Brain microvascular endothelial cell (primary cell): ENCODE measurements around the gene LRIT1.

Experiments used
- DNase-seq: peaks from one replicate; pipeline ENCODE4 v3.0.0-alpha.2; 2020
- H3K27ac ChIP-seq: fragments of 250-450 bp; sonication (Bioruptor Pico); 2 replicates; pipeline ENCODE4 v1.5.1; 2020; ENCODE audit warnings: mild to moderate bottlenecking, moderate library complexity
- H3K27me3 ChIP-seq: fragments of 250-450 bp; sonication (Bioruptor Pico); replicated peaks from 2 replicates; pipeline ENCODE4 v1.5.1; 2020; ENCODE audit warnings: mild to moderate bottlenecking
- H3K36me3 ChIP-seq: fragments of 250-450 bp; sonication (Bioruptor Pico); replicated peaks from 2 replicates; pipeline ENCODE4 v1.5.1; 2020; ENCODE audit warnings: mild to moderate bottlenecking
- H3K4me3 ChIP-seq: 2 replicates; pipeline ENCODE4 v1.5.1; 2011; ENCODE audit warnings: low read depth, mild to moderate bottlenecking, control low read depth, low read length, moderate library complexity
- in situ Hi-C: cut with HindIII; loops from 2 replicates; pipeline ENCODE4 v1.10.0; 2017; ENCODE audit warnings: low sequenced_read_pairs, low pct_ligation_motif_present
- TF ChIP-seq, protein P1 (sequence below): IDR thresholded peaks from 2 replicates; pipeline ENCODE4 v1.5.1; 2011; ENCODE audit warnings: low read depth, mild to moderate bottlenecking, moderate library complexity, low read length, control low read depth, inconsistent platforms; ENCODE audit errors: missing control alignments

Gene LRIT1

DNA sequence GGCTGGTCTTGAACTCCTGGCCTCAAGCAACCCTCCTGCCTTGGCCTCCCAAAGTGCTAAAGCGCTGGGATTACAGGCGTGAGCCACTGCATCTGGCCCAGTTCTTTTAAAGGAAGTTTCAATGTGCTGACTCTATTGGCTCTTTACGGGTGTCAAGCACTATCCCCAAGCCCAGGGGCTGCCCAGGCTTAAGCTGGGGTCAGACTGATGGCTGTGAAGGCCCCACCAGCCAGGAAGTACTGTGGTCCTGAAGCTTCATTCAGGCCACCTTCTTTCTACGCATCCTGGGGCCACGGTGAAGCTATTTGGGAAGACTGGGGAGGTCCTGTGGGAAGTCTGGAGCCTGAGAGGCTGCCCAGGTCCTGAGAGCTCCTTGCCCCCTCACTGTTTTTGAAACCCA is 59.7 kb downstream of the LRIT1 start:
- no peaks in the 10 kb centered on the region for H3K27me3 ChIP-seq
- H3K4me3 ChIP-seq, result no peak overlapping the region
- TF ChIP-seq, protein P1, sequence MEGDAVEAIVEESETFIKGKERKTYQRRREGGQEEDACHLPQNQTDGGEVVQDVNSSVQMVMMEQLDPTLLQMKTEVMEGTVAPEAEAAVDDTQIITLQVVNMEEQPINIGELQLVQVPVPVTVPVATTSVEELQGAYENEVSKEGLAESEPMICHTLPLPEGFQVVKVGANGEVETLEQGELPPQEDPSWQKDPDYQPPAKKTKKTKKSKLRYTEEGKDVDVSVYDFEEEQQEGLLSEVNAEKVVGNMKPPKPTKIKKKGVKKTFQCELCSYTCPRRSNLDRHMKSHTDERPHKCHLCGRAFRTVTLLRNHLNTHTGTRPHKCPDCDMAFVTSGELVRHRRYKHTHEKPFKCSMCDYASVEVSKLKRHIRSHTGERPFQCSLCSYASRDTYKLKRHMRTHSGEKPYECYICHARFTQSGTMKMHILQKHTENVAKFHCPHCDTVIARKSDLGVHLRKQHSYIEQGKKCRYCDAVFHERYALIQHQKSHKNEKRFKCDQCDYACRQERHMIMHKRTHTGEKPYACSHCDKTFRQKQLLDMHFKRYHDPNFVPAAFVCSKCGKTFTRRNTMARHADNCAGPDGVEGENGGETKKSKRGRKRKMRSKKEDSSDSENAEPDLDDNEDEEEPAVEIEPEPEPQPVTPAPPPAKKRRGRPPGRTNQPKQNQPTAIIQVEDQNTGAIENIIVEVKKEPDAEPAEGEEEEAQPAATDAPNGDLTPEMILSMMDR, result no peak
- H3K36me3 ChIP-seq, result no peaks in the 10 kb centered on the region
- no peak overlapping the region for H3K27ac ChIP-seq
- in situ Hi-C loops, result no loop called here
- no peak for DNase-seq
